ENCODE results near the gene HCFC1R1.

- no peak for TF ChIP-seq CEBPB (IDR thresholded peaks at IDR 0.05; ENCODE audit: low read depth)
- TF ChIP-seq CTCF (IDR thresholded peaks at IDR 0.05 in 2 of 3, conservative IDR thresholded peaks at IDR 0.05 in 1 of 3; ENCODE audit: borderline replicate concordance in 1 of 3, insufficient read depth in 1 of 3, low read depth in 2 of 3, low read length in 2 of 3), result no peak
- no peak for TF ChIP-seq POLR2AphosphoS5 (IDR thresholded peaks at IDR 0.05; ENCODE audit: low read depth, low read length)
- no peak for TF ChIP-seq MAX (IDR thresholded peaks at IDR 0.05)
Observed at GRCh38 chr16:2985893-2986355, 37.8 kb downstream of the HCFC1R1 start.

Data from HCT116 (cell line).